ENCODE measurements around the gene TLN1. TPM values are rescaled to one million over a fixed set of nuclear protein-coding genes. Genes with fewer than 3 reads are reported as not detected.
A peak's percentile ranks its signal among the peaks of the same experiment; 100 is the strongest.

TLN1 gene
- total RNA-seq, 1 donor from 2014 or later: 245 TPM

GRCh38 chr9:35660966-35661415 lies 71.0 kb downstream of the TLN1 start:
- H3K4me3 ChIP-seq (ENCODE audit: low read depth, low read length): no peak overlapping the region
- no peak for DNase-seq (ENCODE audit: low read depth)
- H3K27me3 ChIP-seq (ENCODE audit: control insufficient read depth, insufficient read depth, low read length): no peaks in the 10 kb centered on the region
- peaks cover 2% of the 10 kb centered on the region for H3K36me3 ChIP-seq (ENCODE audit: control insufficient read depth, insufficient read depth, low read length)
- TF ChIP-seq CTCF (IDR thresholded peaks at IDR 0.05; ENCODE audit: insufficient read depth, low read length, poor library complexity, severe bottlenecking): peak; percentile 51

- no peak for DNase-seq (ENCODE audit: low read depth)
- Histone ChIP-seq H3K27me3 (ENCODE audit: control insufficient read depth, insufficient read depth, low read length) (no peaks in the 10 kb centered on the region), H3K4me3 (ENCODE audit: low read depth, low read length) (peak overlapping the region; percentile 68), H3K36me3 (ENCODE audit: control insufficient read depth, insufficient read depth, low read length) (peaks cover 2% of the 10 kb centered on the region)
- TF ChIP-seq CTCF (IDR thresholded peaks at IDR 0.05; ENCODE audit: insufficient read depth, low read length, poor library complexity, severe bottlenecking): no peak
Observed at GRCh38 chr9:35659340-35659739, 72.7 kb downstream of the TLN1 start.

GRCh38 chr9:35658968-35659220 lies 73.1 kb downstream of the TLN1 start:
- no peak for DNase-seq (ENCODE audit: low read depth)
- no peak for TF ChIP-seq CTCF (IDR thresholded peaks at IDR 0.05; ENCODE audit: insufficient read depth, low read length, poor library complexity, severe bottlenecking)
- Histone ChIP-seq H3K4me3 (ENCODE audit: low read depth, low read length) (peak overlapping the region; percentile 68), H3K36me3 (ENCODE audit: control insufficient read depth, insufficient read depth, low read length) (peaks cover 2% of the 10 kb centered on the region), H3K27me3 (ENCODE audit: control insufficient read depth, insufficient read depth, low read length) (no peaks in the 10 kb centered on the region)

- no peak for DNase-seq (ENCODE audit: low read depth)
- H3K4me3 ChIP-seq (ENCODE audit: low read depth, low read length): peak within 1 kb of the TSS; percentile 68
- peak; percentile 75 for TF ChIP-seq CTCF (IDR thresholded peaks at IDR 0.05; ENCODE audit: insufficient read depth, low read length, poor library complexity, severe bottlenecking)
Observed at GRCh38 chr9:35658137-35658967, 73.6 kb downstream of the TLN1 start, which contains the start of gene CCDC107. Gene CCDC107, plus strand, starts transcription at chr9:35658292. Its CDS starts 88 bp downstream, at chr9:35658380.

GRCh38 chr9:35657546-35658136 lies 74.4 kb downstream of the TLN1 start, which contains the start of gene RMRP:
Gene RMRP, minus strand, starts transcription at chr9:35658019.
- DNase-seq (ENCODE audit: low read depth): peak; percentile 99
- peak within 1 kb of the TSS; percentile 68 for H3K4me3 ChIP-seq (ENCODE audit: low read depth, low read length)
- no peaks in the 10 kb centered on the region for H3K27me3 ChIP-seq (ENCODE audit: control insufficient read depth, insufficient read depth, low read length)
- H3K36me3 ChIP-seq (ENCODE audit: control insufficient read depth, insufficient read depth, low read length): peaks cover 2% of the 10 kb centered on the region
- peak; percentile 15 for TF ChIP-seq CTCF (IDR thresholded peaks at IDR 0.05; ENCODE audit: insufficient read depth, low read length, poor library complexity, severe bottlenecking)

More at GRCh38 chr9:35658137-35658967, 73.6 kb downstream of the TLN1 start, which contains the start of gene CCDC107:
- Histone ChIP-seq H3K36me3 (ENCODE audit: control insufficient read depth, insufficient read depth, low read length) (peaks cover 2% of the 10 kb centered on the region), H3K27me3 (ENCODE audit: control insufficient read depth, insufficient read depth, low read length) (no peaks in the 10 kb centered on the region)
